NCI-H1694 (cell line): ENCODE data around the gene ITIH6.
"Not testable (repeated sequence)": the region's sequence is repeated elsewhere in the genome, so short reads cannot be mapped to it uniquely, and the experiment has no call there.

Experiments
- DNase-seq: peaks from one replicate; lab custom pipeline; 2025; lab: John Stamatoyannopoulos, UW

ITIH6 gene

DNA sequence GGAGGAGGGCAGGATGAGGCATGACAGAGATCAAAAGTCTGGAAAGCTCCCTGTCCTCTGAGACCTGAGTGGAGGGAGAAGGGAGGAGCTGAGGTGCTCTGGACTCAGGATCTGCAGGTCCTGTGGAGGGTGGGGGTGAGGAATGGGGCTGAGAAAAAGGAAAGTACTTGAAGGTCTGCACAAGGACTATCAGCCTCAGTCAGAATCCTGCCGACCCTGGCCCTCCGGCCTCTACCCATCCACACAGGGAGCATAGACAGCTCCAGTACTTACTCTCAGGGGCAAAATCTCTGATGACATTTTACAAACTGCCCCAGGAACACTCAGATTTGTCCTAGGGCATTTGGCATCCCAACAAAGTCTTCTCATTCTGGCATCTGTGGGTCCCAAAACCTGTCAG is 991 bp upstream of the ITIH6 start:
- no peak for DNase-seq

DNA sequence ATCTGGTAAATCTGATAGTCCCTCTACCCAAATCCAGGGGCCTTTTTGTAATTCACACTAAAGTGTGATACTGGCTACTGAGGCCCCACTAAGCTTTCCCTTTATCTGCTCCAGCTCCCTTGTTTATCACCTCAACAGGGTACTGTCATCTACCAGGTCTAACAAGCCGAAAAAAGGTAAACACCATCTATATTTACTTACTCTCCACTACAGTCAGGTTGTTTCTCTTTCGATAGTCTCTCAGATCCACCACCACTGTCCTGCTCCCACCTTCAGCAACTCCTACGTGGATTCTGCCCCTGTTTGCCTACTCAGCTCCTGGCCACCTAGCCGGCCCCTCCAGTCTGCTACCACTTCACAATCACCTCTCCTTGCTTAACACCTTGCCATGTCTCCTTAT is 3.3 kb downstream of the ITIH6 start:
- no peak for DNase-seq

DNA sequence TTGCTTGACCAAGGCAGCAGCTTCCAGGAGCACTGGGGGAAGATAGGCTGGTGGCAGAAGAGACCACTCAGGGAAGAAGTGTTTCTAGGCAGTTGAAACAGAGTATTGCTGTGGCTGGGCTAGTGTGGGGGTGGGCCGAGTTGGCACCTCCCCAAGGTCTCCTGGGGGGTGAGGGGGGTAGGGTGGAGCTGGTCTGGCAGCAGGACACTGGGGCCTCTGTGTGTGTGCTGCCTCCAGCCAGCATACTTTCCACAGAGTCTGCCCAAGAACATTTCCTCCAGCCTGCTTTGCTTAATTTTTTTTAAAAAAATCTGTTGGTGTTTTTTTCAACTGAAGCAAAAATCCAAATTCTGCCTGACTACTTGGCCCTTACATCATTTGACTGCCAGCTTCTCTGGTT is 4.0 kb downstream of the ITIH6 start:
- no peak for DNase-seq

DNA sequence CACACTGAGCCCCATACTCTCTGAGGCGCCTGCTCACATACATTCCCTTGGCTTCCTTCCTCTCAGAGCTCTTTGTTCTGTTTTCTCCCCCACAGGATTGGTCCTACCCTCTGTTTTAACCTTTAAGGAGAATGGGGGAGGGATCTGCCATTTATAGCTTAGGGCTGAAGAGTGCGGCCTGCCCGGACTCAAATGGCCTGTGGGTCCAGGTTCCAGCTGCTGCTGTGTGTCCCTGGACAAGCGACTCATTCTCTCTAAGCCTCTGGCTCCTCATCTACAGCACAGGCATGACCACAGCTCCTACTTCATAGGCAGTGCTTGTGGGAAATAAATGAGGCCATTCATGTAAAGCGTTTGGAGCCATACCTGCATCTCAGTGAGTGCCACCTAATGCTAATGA is 8.7 kb downstream of the ITIH6 start:
- not testable (repeated sequence) for DNase-seq

DNA sequence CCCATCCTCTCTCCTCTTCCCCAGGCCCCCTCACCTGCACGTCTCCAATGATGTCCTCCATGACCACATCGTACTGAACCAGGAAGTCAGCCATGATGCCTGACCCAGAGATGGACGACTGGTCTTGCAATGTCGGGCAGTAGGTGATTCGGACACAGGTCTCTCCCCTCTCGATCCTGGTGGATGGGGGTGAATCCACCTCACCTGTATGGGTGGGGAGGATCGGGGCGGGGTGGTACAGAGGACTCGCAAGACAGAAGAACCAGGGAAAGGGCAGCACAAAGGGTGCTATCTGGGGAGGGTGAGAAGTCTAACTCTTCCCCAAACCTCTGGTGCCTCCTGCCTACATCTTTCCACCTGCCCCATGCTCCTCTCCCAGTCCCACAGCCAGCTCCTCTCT is 9.6 kb downstream of the ITIH6 start:
- no peak for DNase-seq

DNA sequence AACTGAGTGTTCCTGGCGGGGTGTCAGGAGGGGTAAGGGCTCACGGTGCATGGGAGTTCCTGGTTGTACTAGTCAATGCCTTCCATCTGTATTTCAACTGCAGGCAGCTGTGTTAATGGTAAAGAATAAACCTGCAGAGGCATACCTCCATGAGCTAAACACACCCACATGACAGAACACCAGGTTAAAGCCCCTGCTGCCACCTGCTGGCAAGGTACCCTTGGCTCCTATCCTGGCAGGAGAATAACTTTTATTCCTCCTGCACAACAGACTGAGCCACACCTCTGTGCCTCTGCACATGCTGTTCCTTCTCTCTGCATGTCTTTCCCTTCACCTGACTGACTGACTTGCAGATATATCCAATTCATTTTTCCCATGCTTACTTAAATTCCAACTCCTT is 11.1 kb downstream of the ITIH6 start:
- DNase-seq = no peak

DNA sequence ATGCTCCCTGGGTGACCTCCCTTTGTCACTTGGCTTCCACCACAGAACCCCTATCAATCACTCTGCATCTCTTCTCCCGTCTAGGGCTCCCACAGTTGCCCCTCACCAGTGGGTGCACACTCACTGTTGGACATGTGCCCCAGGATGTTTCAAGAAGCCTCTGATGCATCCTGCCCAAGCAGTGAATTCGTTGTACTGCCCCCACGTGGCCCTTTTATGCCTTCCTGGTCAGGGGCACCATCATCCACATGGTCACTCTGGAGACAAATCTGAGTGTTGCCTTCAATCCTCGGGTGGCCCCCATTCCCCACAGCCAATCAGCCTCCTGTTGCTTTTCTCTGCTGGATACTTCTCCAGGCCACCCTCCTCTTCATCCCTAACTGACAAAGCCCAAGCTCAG is 12.2 kb downstream of the ITIH6 start:
- DNase-seq = no peak

DNA sequence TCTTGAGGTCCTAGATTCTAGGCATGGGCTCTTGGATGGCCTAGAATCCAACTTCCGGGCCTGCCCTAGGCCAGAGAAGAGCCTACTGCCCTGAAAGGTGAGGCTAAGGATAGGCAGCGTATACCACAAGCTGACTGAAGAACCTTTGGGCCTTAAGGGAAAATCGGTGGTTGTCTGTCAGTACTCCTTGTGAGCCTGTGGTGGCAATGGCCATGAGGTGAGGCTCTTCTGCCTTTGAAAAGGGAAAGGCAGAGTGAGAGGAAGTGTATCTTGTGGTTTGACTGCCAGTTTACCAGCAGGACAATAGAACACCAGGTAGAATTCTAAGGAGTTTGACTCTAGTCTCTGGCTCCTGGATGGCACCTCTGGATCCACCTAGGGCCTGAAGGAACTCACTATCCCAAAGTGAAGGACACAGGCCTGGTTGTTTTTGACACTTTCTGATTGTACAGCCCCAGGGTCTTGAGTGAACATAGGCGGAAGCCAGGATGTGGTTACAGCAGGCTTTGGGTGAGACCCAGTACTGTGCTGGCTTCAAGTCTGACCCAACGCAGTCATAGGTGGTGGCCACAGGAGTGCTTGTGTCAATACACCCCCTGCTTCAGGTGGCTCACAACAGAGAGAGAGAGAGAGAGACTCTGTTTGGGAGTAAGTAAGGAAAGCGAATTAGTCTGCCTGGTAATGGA is 20.9 kb downstream of the ITIH6 start:
- DNase-seq = no peak

DNA sequence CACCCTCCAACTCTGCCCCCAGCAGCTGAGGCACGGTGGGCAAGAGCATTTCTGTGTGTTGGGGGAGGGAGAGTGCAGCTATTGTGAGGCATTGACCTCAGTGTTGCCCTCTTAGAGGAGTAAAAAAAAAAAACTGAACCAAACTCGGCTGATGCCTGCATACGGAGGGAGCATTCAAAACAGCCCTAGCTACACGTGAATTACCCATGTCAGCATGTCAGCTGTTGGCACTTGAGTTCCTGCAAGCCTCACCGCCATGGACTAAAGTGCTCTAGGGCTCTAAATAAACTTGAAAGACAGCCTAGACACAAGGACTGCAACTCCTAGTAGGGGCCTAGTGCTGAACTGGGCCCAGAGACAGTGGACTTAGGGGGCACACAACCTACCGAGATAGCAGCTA is 22.0 kb downstream of the ITIH6 start:
- no peak for DNase-seq

DNA sequence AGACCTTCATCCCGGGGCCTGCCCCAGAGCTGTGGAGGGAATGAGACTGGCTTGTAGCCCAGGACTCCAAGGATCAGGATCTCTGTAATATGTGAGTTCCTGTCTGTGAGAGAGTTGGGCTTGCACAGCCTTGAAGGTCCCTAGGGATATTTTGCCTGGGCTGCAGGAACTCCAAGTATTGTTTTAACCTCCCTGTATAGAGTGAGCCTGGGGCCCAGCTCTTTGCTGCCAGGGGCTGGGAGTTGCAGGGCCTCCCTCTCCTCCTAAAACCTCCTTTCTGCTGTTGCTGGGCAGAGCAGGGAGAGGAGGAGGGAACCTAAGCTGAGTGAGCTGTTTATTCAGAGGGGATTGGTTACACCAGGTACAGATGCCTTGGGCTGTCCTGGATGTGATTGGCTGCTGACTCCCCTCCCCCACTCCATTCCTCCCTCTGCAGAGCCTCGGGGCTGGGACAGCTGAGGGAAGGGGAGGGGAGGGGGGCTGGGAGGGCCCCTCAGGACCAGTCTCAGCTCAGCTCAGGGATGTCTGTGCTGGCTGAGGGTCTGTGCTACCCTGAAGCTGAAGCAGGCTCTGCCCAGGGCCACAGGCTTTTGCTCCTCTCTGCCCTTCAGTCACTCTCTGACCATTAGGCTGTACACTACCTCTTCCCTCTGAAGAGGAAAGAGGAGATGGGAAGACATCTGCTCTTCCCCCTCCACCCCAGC is 23.5 kb downstream of the ITIH6 start:
- DNase-seq = not testable (repeated sequence)

DNA sequence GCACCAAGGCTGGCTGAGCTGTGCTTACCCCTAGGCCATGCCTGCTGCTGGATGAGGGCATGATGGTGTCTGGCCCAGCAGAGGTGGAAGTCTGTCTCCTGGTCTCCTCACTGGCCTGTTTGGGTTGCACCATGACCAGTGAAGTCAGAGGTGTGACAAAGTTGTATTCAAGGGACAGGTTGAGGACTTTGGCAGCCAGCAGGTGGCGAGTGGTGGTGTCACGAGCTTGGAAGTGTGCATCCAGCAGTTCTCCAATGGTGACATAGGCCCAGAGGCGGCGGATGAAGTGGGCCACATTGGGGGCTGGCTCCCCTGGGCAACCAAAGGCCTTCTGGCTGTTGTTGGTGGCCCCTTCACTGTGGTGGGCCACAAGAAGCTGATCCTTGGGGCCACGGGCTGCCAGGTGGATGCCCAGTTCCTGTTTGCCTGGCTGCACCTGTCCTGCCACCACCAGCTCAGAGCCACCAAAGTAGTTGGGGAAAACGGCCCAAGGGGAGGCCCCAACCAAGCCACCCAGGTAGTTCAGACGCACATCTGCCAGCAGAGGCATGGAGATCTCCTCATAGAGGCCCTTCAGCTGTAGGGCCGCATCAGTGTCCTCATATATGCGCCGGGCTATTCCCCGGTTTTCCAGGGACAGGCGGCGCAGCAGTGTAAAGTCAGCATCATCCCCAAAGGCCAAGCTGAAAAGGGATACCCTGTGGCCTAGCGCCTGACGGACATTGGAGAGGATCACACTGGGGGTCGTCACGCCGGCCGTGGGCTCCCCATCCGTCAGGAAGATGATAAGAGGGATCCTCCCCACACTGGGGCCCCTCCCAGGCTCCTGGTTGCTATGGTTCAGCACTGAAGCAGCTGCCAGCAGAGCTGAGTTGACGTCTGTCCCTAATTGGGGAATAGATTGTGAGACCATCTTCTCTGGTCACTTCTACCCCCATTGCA is 39.7 kb downstream of the ITIH6 start:
- no peak for DNase-seq

DNA sequence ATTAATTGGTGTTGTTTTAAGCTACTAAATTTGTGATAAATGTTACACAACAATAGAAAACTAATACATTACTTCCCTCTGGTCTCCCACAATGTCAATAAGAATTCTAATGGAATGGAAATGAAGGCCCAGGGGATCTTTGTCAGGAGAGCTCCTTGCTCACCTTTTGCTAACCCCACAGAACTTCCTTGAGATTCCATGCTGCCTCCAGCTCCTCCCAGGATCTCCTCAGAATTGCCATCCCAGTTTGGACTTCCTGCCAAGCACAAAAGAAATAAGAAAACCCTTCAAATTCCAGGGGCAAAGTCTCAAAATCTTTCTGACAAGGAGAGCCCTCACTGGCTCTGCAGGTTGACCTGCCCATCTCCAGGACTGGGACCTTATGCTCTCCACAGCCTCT is 43.2 kb downstream of the ITIH6 start:
- no peak for DNase-seq

DNA sequence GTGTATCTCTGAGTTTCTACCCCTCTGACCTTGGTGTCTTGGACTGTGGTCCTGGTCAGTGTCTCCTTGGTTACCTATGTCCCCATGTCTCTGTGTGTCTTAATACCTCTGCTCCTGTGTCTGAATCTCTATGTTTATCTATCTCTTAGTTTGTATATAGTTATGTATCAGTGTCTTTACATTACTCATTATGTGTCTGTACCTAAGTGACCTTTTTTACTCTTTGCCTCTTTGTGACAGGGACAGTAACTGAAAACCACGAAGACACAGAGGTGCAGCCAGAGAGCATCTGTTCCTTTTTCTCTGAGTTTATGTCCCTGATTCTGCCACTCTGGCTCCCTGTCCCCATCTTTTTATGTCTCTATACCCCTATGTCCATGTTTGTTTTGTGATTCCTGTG is 49.4 kb downstream of the ITIH6 start:
- DNase-seq = no peak

DNA sequence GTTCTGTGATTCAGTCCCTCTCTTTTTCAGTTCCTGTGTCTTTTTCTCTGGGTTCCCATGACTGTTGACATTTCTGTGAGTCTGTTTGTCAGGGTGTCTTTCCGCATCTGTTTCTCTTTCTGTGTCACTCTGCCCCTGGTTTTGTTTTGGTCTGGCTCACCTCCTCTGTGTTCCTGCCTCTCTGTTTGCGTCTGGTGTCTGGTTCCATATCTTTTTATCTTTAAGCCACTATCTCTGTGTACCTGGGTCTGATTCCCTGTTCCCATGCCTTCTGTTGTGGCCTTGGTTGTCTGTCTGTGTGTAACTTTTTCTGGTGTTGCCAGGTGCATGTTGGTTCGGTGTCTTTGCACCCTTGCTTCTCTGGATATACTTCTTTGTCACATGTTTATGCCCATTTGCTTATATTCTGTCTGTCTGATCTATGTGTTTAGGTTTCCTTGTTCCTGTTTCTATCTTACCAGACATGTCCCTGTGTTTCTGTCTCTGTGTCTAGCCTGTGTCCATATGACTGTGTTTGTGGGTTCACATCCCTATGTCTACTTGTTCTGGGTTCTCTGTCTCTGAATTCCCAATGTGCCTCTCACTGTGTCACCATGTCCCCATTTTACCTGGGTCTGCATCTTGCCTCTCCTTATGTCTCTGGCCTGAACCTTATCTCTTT is 50.2 kb downstream of the ITIH6 start:
- no peak for DNase-seq

DNA sequence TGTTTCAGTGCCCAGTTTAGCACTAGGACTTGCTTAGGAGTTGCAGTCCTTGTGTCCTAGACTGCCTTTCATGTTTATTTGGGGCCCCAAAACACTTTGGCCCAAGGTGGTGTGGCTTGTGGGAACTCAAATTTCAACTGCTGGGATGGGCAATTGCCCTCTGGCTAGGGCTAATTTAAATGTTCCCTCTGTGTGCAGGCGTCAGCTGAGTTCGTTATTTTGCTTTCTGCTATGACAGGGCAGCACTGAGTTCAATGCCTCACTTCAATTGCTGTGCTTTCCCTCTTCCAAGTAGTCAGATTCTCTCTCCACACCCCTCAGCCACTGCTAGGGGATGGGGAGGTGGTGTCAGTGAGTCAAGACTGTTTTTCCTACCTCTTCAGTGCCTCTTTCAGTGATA is 51.1 kb downstream of the ITIH6 start:
- DNase-seq = no peak

DNA sequence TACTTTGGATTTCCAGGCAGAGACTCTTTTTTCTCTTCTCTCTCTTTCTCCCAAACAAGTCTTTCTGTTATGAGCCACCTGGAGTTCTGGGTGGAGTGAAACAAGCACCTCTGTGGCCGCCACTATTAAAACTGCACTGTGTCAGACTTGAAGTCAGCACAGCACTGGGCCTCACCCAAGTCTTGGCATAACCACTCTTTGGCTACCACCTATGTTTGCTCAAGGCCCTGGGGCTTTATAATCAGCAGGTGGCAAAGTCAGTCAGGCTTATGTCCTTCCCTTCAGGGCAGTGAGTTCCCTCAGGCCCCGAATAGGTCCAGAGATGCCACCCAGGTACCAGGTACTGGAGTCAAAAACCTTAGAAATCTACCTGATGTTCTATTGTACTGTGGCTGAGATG is 52.4 kb downstream of the ITIH6 start:
- no peak for DNase-seq

DNA sequence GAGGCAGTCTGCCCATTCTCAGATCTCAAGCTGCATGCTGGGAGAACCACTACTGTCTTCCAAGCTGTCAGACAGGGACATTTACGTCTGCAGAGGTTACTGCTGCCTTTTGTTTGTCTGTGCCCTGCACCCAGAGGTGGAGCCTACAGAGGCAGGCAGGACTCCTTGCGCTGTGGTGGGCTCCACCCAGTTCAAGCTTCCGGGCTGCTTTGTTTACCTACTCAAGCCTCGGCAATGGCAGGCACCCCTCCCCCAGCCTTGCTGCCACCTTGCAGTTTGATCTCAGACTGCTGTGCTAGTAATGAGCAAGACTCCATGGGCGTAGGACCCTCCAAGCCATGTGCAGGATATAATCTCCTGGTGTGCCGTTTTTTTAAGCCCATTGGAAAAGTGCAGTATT is 59.5 kb downstream of the ITIH6 start:
- DNase-seq = not testable (repeated sequence)

DNA sequence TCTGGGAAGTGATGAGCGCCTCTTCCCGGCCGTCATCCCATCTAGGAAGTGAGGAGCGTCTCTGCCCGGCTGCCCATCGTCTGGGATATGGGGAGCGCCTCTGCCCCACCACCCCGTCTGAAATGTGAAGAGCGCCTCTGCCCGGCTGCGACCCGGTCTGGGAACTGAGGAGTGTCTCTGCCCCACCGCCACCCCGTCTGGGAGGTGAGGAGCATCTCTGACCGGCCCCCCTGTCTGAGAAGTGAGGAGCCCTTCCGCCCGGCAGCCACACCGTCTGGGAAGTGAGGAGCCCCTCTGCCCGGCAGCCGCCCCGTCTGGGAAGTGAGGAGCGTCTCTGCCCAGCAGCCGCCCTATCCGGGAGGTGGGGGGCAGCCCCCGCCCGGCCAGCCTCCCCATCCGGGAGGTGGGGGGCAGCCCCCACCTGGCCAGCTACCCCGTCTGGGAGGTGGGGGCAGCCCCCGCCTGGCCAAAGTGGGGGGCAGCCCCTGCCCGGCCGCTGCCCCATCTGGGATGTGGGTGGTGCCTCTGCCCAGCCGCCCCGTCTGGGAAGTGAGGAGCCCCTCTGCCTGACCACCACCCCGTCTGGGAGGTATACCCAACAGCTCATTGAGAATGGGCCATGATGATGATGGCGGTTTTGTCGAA is 61.6 kb downstream of the ITIH6 start:
- not testable (repeated sequence) for DNase-seq

DNA sequence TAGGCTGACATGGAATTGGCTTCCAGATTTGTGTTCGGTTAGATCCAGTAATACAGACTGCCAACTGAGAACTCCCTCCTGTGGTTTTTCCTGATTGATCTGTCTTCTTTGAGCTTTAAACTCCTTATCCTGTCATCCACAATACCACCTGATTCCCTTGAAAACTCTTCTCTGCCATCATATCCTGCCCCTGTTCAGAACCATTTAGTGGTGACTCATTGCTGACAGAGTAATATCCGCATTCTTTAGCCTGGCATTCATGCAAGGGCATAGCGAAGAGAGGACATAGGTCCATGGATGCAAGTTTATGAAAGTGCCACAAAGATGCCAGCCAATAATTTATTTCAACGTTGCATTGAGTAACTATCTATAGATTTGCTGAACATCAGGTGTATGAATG is 76.6 kb downstream of the ITIH6 start:
- no peak for DNase-seq

DNA sequence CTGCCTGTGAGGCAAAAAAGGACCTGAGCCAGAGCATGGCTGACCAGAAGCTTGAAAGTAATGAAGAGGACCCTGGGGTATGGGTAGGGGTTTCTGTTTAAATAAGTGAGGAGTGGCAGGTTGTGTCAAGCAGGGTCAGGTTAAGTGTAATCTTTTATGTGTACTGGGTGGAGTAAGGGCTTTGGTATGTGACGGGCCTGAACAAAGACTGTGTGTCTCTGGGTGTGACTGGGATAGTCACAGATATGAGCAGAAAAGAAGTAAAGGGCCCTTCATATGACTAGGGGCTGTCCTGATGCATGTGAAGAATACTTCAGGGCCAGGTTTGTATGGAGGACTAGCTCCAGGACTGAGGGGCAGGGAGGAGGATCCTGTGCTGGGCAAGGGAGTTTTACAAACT is 82.4 kb downstream of the ITIH6 start:
- DNase-seq = no peak

DNA sequence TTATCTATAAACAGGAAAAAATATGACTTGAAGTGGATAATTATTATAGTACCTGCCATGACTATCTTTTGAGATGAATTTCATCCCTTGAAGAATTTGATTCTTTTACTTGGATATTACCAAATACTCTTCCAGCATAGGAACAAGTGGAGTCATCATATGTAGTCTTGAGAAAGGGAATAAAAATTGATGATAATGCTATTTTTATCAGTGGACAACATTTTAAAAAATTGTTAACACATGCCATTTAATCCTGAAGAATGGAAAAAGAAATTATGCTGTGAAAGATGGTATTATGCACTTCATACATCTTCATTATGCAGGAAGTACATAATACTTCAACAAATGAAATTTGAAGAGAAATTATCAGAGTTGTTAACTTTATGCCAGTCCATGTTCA is 83.6 kb downstream of the ITIH6 start:
- DNase-seq = no peak

DNA sequence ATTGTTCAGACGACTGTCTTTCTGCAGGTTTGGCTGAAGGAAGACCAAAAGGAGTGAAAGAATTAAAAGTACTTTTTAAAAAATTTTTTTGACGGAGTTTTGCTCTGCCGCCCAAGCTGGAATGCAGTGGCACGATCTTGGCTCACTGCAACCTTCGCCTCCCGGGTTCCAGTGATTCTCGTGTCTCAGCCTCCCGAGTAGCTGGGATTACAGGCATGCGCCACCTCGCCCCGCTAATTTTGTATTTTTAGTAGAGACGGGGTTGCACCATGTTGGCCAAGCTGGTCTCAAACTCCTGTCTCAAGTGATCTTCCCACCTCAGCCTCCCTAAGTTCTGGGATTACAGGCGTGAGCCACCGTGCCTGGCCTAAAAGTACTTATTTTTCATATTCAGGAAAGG is 86.3 kb downstream of the ITIH6 start:
- no peak for DNase-seq
